ENCODE data around the gene TRAPPC10. TPM values are rescaled to one million over a fixed set of nuclear protein-coding genes. Genes with fewer than 3 reads are reported as not detected.
A peak's percentile ranks its signal among the peaks of the same experiment; 100 is the strongest.
"Not testable (repeated sequence)": the region's sequence is repeated elsewhere in the genome, so short reads cannot be mapped to it uniquely, and the experiment has no call there.

Gene TRAPPC10
- total RNA-seq, 6 experiments from 2014 or later, result 15.4 to 25.6 (median 18.4) TPM

GRCh38 chr21:44153889-44154228 lies 141.8 kb downstream of the TRAPPC10 start:
- H3K4me1 ChIP-seq; intact Hi-C loops (cut with DNase I); H3K27me3 ChIP-seq; H3K36me3 ChIP-seq; H3K9me3 ChIP-seq; H3K27ac ChIP-seq; H3K4me3 ChIP-seq: not testable (repeated sequence)
- DNase-seq (peak in 2 of 3 donors; percentile 6 to 16), ATAC-seq (peak; percentile 42 to 67 (median 55))
- no CpG with 5 or more reads among the region's 17 CpGs for WGBS (ENCODE audit: insufficient coverage, low coverage, low lambda C conversion rate, missing lambda C conversion rate)

DNA sequence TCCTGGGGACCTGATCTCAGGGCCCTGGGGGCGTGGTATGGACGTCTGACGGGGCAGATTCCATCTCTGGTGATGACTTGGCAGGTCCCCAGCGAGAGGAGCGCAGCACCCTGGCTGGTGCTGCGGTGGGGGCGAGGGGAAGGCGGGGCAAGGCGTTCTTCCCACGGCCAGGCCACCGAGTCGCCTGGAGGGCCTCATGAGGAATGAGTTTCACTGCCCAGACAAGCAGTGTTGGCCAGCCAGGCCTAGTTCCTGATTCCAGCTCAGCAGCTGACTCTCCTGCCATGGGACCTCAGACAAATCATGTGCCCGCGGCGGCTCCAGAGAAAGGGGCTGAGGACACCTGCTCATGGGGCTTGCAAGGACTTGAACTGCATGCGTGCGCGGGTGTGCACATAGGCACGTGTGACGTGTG lies 142.7 kb downstream of the TRAPPC10 start:
- H3K9me3 ChIP-seq; H3K27ac ChIP-seq; H3K4me1 ChIP-seq; intact Hi-C loops (cut with DNase I); H3K4me3 ChIP-seq; DNase-seq; H3K36me3 ChIP-seq; H3K27me3 ChIP-seq: not testable (repeated sequence)
- no CpG with 5 or more reads among the region's 20 CpGs for WGBS (ENCODE audit: insufficient coverage, low coverage, low lambda C conversion rate, missing lambda C conversion rate)
- peak; percentile 42 to 64 (median 52) for ATAC-seq

GRCh38 chr21:44155231-44155993 lies 143.3 kb downstream of the TRAPPC10 start:
- ATAC-seq, DNase-seq: not testable (repeated sequence)

GRCh38 chr21:44155994-44156380 lies 143.9 kb downstream of the TRAPPC10 start:
- H3K27ac ChIP-seq; H3K4me1 ChIP-seq; H3K27me3 ChIP-seq; intact Hi-C loops (cut with DNase I); H3K36me3 ChIP-seq; H3K9me3 ChIP-seq; DNase-seq; H3K4me3 ChIP-seq; ATAC-seq: not testable (repeated sequence)
- no CpG with 5 or more reads among the region's 8 CpGs for WGBS (ENCODE audit: insufficient coverage, low coverage, low lambda C conversion rate, missing lambda C conversion rate)

More at GRCh38 chr21:44155231-44155993, 143.3 kb downstream of the TRAPPC10 start:
- no CpG with 5 or more reads among the region's 38 CpGs for WGBS (ENCODE audit: insufficient coverage, low coverage, low lambda C conversion rate, missing lambda C conversion rate)
- H3K9me3 ChIP-seq; H3K27ac ChIP-seq; H3K27me3 ChIP-seq; H3K4me3 ChIP-seq; H3K4me1 ChIP-seq; H3K36me3 ChIP-seq; intact Hi-C loops (cut with DNase I): not testable (repeated sequence)

Small RNA genes lying within 50 kb of the gene (small RNA-seq; reads per million reads assigned to genes)
- 0 reads per million in 2 experiments for gene RNU6-1150P

Other genes with a start within 250 kb of the TRAPPC10 start
- 100 to 1,000 TPM in 1 of 6 experiments, 10 to 100 TPM in 5; 16.6 to 137 (median 23.2) TPM for gene CSTB, start 236.0 kb upstream of the TRAPPC10 start, total RNA-seq
- 10 to 100 TPM in 4 of 6 experiments, 1 to 10 TPM in 2; 8.8 to 25.1 (median 12.9) TPM for gene RRP1, start 222.7 kb upstream of the TRAPPC10 start, total RNA-seq
- gene AGPAT3, start 147.1 kb upstream of the TRAPPC10 start, total RNA-seq, result 100 to 1,000 TPM in 2 of 6 experiments, 10 to 100 TPM in 4; 56.9 to 111 (median 95.3) TPM
- 1 to 10 TPM in 5 of 6 experiments, under 1 TPM in 1; 0.93 to 7.5 (median 3.0) TPM for gene PWP2, start 95.1 kb downstream of the TRAPPC10 start, total RNA-seq
- 10 to 100 TPM in 3 of 6 experiments, 1 to 10 TPM in 3; 5.8 to 83.8 (median 11.1) TPM for gene GATD3, start 121.4 kb downstream of the TRAPPC10 start, total RNA-seq
- 1 to 10 TPM; 1.1 to 2.7 (median 1.7) TPM for gene ICOSLG, start 228.6 kb downstream of the TRAPPC10 start, total RNA-seq
- 1 to 10 TPM in 2 of 6 experiments, under 1 TPM in 1, not detected in 3; 0.29 to 2.3 (median 1.4) TPM for gene DNMT3L, start 249.6 kb downstream of the TRAPPC10 start, total RNA-seq